ENCODE results near the gene CNOT8. TPM values are rescaled to one million over a fixed set of nuclear protein-coding genes. Genes with fewer than 3 reads are reported as not detected.

Gene CNOT8
- total RNA-seq, 1 experiment from 2014 or later, result 45.9 TPM

DNA sequence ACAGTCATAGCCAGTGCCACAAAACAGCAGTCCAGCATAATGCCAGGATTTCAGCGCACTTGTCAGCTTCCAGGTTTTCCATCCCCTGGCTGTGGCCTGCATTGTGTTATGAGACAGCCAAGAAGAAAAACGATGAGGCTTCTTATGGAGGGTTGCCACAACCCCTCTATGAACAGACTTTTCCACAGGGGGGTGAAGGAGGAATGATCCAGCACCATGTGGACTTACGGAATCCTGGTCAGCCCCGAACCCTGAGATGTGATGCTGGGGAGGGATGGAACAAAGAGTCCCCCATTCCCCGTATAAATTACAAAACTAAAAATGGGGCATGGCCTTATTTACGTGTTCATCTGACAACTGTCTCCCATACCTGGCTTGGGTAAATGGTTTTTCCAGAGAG lies 40.6 kb upstream of the CNOT8 start:
- ATAC-seq (no peak), DNase-seq (ENCODE audit: low read depth, low spot score) (no peak)
- intact Hi-C loops (cut with micrococcal nuclease; ENCODE audit: unreplicated experiment) (no loop called here), in situ Hi-C loops (cut with HindIII; ENCODE audit: low pct_unique_long_range_greater_than_20kb, low sequenced_read_pairs) (no loop called here)
- H3K4me3 ChIP-seq (ENCODE audit: low read depth in 2 of 2, low read length in 2 of 2), result no peak overlapping the region
- no TSS peak for BruUV-seq (replicated peaks)
- no peaks in the 10 kb centered on the region for H3K27me3 ChIP-seq (ENCODE audit: control insufficient read depth, insufficient read depth, low read length)
- POLR2A ChIA-PET, result no interaction called here
- no peak for TF ChIP-seq POLR2AphosphoS5 (IDR thresholded peaks at IDR 0.05; ENCODE audit: low read depth, low read length)
- TF ChIP-seq, protein P1, sequence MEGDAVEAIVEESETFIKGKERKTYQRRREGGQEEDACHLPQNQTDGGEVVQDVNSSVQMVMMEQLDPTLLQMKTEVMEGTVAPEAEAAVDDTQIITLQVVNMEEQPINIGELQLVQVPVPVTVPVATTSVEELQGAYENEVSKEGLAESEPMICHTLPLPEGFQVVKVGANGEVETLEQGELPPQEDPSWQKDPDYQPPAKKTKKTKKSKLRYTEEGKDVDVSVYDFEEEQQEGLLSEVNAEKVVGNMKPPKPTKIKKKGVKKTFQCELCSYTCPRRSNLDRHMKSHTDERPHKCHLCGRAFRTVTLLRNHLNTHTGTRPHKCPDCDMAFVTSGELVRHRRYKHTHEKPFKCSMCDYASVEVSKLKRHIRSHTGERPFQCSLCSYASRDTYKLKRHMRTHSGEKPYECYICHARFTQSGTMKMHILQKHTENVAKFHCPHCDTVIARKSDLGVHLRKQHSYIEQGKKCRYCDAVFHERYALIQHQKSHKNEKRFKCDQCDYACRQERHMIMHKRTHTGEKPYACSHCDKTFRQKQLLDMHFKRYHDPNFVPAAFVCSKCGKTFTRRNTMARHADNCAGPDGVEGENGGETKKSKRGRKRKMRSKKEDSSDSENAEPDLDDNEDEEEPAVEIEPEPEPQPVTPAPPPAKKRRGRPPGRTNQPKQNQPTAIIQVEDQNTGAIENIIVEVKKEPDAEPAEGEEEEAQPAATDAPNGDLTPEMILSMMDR (IDR thresholded peaks at IDR 0.05), result no peak
- no peak for TF ChIP-seq SIN3A (IDR thresholded peaks at IDR 0.05; ENCODE audit: borderline replicate concordance, insufficient read depth, low read depth, low read length)
- TF ChIP-seq, protein P2, sequence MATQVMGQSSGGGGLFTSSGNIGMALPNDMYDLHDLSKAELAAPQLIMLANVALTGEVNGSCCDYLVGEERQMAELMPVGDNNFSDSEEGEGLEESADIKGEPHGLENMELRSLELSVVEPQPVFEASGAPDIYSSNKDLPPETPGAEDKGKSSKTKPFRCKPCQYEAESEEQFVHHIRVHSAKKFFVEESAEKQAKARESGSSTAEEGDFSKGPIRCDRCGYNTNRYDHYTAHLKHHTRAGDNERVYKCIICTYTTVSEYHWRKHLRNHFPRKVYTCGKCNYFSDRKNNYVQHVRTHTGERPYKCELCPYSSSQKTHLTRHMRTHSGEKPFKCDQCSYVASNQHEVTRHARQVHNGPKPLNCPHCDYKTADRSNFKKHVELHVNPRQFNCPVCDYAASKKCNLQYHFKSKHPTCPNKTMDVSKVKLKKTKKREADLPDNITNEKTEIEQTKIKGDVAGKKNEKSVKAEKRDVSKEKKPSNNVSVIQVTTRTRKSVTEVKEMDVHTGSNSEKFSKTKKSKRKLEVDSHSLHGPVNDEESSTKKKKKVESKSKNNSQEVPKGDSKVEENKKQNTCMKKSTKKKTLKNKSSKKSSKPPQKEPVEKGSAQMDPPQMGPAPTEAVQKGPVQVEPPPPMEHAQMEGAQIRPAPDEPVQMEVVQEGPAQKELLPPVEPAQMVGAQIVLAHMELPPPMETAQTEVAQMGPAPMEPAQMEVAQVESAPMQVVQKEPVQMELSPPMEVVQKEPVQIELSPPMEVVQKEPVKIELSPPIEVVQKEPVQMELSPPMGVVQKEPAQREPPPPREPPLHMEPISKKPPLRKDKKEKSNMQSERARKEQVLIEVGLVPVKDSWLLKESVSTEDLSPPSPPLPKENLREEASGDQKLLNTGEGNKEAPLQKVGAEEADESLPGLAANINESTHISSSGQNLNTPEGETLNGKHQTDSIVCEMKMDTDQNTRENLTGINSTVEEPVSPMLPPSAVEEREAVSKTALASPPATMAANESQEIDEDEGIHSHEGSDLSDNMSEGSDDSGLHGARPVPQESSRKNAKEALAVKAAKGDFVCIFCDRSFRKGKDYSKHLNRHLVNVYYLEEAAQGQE (IDR thresholded peaks at IDR 0.05; ENCODE audit: insufficient read depth in 1 of 2, low read depth in 2 of 2, low read length in 1 of 2), result no peak
- TF ChIP-seq TCF7L2 (IDR thresholded peaks at IDR 0.05; ENCODE audit: low read depth, low read length), result no peak
- H3K9me3 ChIP-seq (ENCODE audit: control insufficient read depth, insufficient read depth, low read depth, low read length), result no peaks in the 10 kb centered on the region
- CTCF ChIA-PET, result no interaction called here
- H3K4me1 ChIP-seq (ENCODE audit: control insufficient read depth, insufficient read depth, low read length), result no peaks in the 10 kb centered on the region
- peaks cover 32% of the 10 kb centered on the region for H3K36me3 ChIP-seq (ENCODE audit: control insufficient read depth, insufficient read depth, low read length)
- no peak overlapping the region for H3K27ac ChIP-seq (ENCODE audit: low read length)

- Histone ChIP-seq H3K9me3 (ENCODE audit: control insufficient read depth, insufficient read depth, low read depth, low read length) (no peaks in the 10 kb centered on the region), H3K4me3 (ENCODE audit: low read depth in 2 of 2, low read length in 2 of 2) (no peak overlapping the region), H3K36me3 (ENCODE audit: control insufficient read depth, insufficient read depth, low read length) (peaks cover 30% of the 10 kb centered on the region), H3K27me3 (ENCODE audit: control insufficient read depth, insufficient read depth, low read length) (no peaks in the 10 kb centered on the region), H3K27ac (ENCODE audit: low read length) (no peak overlapping the region), H3K4me1 (ENCODE audit: control insufficient read depth, insufficient read depth, low read length) (no peaks in the 10 kb centered on the region)
- TF ChIP-seq, protein P1 (IDR thresholded peaks at IDR 0.05), result no peak
- no peak for TF ChIP-seq POLR2AphosphoS5 (IDR thresholded peaks at IDR 0.05; ENCODE audit: low read depth, low read length)
- TF ChIP-seq SIN3A (IDR thresholded peaks at IDR 0.05; ENCODE audit: borderline replicate concordance, insufficient read depth, low read depth, low read length), result no peak
- TF ChIP-seq, protein P2 (IDR thresholded peaks at IDR 0.05; ENCODE audit: insufficient read depth in 1 of 2, low read depth in 2 of 2, low read length in 1 of 2), result no peak
- TF ChIP-seq TCF7L2 (IDR thresholded peaks at IDR 0.05; ENCODE audit: low read depth, low read length), result no peak
- no peak for DNase-seq (ENCODE audit: low read depth, low spot score)
- intact Hi-C loops (cut with micrococcal nuclease; ENCODE audit: unreplicated experiment), result no loop called here
- no TSS peak for BruUV-seq (replicated peaks)
- in situ Hi-C loops (cut with HindIII; ENCODE audit: low pct_unique_long_range_greater_than_20kb, low sequenced_read_pairs), result no loop called here
- POLR2A ChIA-PET, result no interaction called here
- no peak for ATAC-seq
- CTCF ChIA-PET, result no interaction called here
Measured at GRCh38 chr5:154818471-154819116, 39.8 kb upstream of the CNOT8 start.

Measured in Panc1 (cell line).